ENCODE measurements around the gene SOX6.

- no peak for TF ChIP-seq CTCF (IDR thresholded peaks at IDR 0.05)
- no peak for TF ChIP-seq EZH2 (IDR thresholded peaks at IDR 0.05)
These were observed 348.8 kb downstream of the SOX6 start for GRCh38 chr11:16007514-16007913.
